HEK293T (cell line): Measurements from ENCODE around the gene PTGER4.

Experiments
- CTCF ChIA-PET: fragments of 350-600 bp; formaldehyde crosslinking; extraction: SDS; loops from one replicate; lab custom pipeline; 2021; ENCODE audit warnings: antibody characterized with exemption, inconsistent platforms; lab: Yijun Ruan, JAX
- POLR2A ChIA-PET: fragments of 350-600 bp; formaldehyde crosslinking; extraction: SDS; loops from one replicate; lab custom pipeline; 2020; ENCODE audit warnings: antibody characterized with exemption, inconsistent platforms; lab: Yijun Ruan, JAX
- DNase-seq: peaks from one replicate; pipeline ENCODE4 v3.0.0; 2012; ENCODE audit warnings: mixed read lengths; ENCODE audit errors: extremely low spot score
- ARNT ChIP-seq: fragments of 450-650 bp; IDR thresholded peaks from 2 replicates; pipeline ENCODE4 v1.6.1; 2017; ENCODE audit warnings: mild to moderate bottlenecking
- BHLHE40 ChIP-seq: fragments of 450-650 bp; IDR thresholded peaks from 2 replicates; pipeline ENCODE4 v1.6.1; 2016; ENCODE audit warnings: mild to moderate bottlenecking, moderate library complexity, borderline replicate concordance
- CTBP1 ChIP-seq: fragments of 450-650 bp; IDR thresholded peaks from 2 replicates; pipeline ENCODE4 v1.6.1; 2016; ENCODE audit warnings: borderline replicate concordance
- ELF4 ChIP-seq: fragments of 450-650 bp; IDR thresholded peaks from 2 replicates; pipeline ENCODE4 v1.6.1; 2017; ENCODE audit warnings: antibody characterized with exemption
- FOXA1 ChIP-seq: fragments of 450-650 bp; IDR thresholded peaks from 2 replicates; pipeline ENCODE4 v1.6.1; 2016; ENCODE audit warnings: mild to moderate bottlenecking
- FOXK2 ChIP-seq: fragments of 450-650 bp; IDR thresholded peaks from 2 replicates; pipeline ENCODE4 v1.6.1; 2016; ENCODE audit warnings: mild to moderate bottlenecking
- FOXM1 ChIP-seq: fragments of 450-650 bp; IDR thresholded peaks from 2 replicates; pipeline ENCODE4 v1.6.1; 2017; ENCODE audit warnings: mild to moderate bottlenecking, borderline replicate concordance
- HDGF ChIP-seq: fragments of 450-650 bp; IDR thresholded peaks from 2 replicates; pipeline ENCODE4 v1.6.1; 2017; ENCODE audit warnings: antibody characterized with exemption, borderline replicate concordance
- L3MBTL2 ChIP-seq: fragments of 450-650 bp; conservative IDR thresholded peaks from 2 replicates; pipeline ENCODE4 v1.6.1; 2016; ENCODE audit warnings: mild to moderate bottlenecking
- LEF1 ChIP-seq: fragments of 450-650 bp; IDR thresholded peaks from 2 replicates; pipeline ENCODE4 v1.6.1; 2017; ENCODE audit warnings: mild to moderate bottlenecking, borderline replicate concordance
- NFRKB ChIP-seq: fragments of 450-650 bp; IDR thresholded peaks from 2 replicates; pipeline ENCODE4 v1.6.1; 2016; ENCODE audit warnings: mild to moderate bottlenecking, moderate library complexity
- PKNOX1 ChIP-seq: fragments of 450-650 bp; IDR thresholded peaks from 2 replicates; pipeline ENCODE4 v1.6.1; 2016
- SP1 ChIP-seq: fragments of 450-650 bp; IDR thresholded peaks from 2 replicates; pipeline ENCODE4 v1.6.1; 2017
- SUZ12 ChIP-seq: fragments of 450-650 bp; IDR thresholded peaks from 2 replicates; pipeline ENCODE4 v1.6.1; 2016; ENCODE audit warnings: mild to moderate bottlenecking
- TARDBP ChIP-seq: fragments of 450-650 bp; IDR thresholded peaks from 2 replicates; pipeline ENCODE4 v1.6.1; 2016
- ZNF384 ChIP-seq: fragments of 450-650 bp; IDR thresholded peaks from 2 replicates; pipeline ENCODE4 v1.6.1; 2016

Gene PTGER4

GRCh38 chr5:40679148-40679912 lies 385 bp upstream of the PTGER4 start:
- peak; percentile 85 for DNase-seq
- POLR2A ChIA-PET, result interaction anchor here (1.3 kb wide), 1 partner anchor 12 kb away, joined by 3 read pairs; no protein-coding TSS in a partner anchor
- CTCF ChIA-PET, result interaction anchor here (0.6 kb wide), 3 partner anchors 17 to 167 kb away, joined by 3 to 5 read pairs (median 5); no protein-coding TSS in a partner anchor
- no peak for TF ChIP-seq NFRKB
- no peak for TF ChIP-seq ARNT
- TF ChIP-seq ZNF384, result no peak
- TF ChIP-seq SUZ12, result no peak

GRCh38 chr5:40680741-40681362 lies 1.1 kb downstream of the PTGER4 start:
- CTCF ChIA-PET, result no interaction called here
- POLR2A ChIA-PET, result no interaction called here
- DNase-seq, result no peak
- TF ChIP-seq ARNT (no peak), PKNOX1 (no peak), FOXA1 (no peak), FOXK2 (no peak), HDGF (no peak), BHLHE40 (no peak), TARDBP (no peak), FOXM1 (no peak), LEF1 (no peak), L3MBTL2 (no peak), SP1 (no peak)

GRCh38 chr5:40681363-40682153 lies 1.8 kb downstream of the PTGER4 start:
- ChIA-PET POLR2A (no interaction called here), CTCF (interaction anchor here (0.6 kb wide), 1 partner anchor 162 kb away, joined by 3 read pairs; no protein-coding TSS in a partner anchor)
- DNase-seq, result no peak
- TF ChIP-seq FOXA1, result no peak
- no peak for TF ChIP-seq LEF1
- TF ChIP-seq TARDBP, result no peak
- no peak for TF ChIP-seq SP1

GRCh38 chr5:40682154-40683017 lies 2.7 kb downstream of the PTGER4 start:
- CTCF ChIA-PET, result interaction anchor here (0.6 kb wide), 1 partner anchor 161 kb away, joined by 3 read pairs; no protein-coding TSS in a partner anchor
- TF ChIP-seq L3MBTL2 (no peak), NFRKB (no peak), FOXM1 (no peak), FOXK2 (no peak), SP1 (no peak), HDGF (no peak), TARDBP (no peak), CTBP1 (no peak), ZNF384 (no peak)
- no peak for DNase-seq
- POLR2A ChIA-PET, result no interaction called here

- POLR2A ChIA-PET, result no interaction called here
- DNase-seq, result no peak
- CTCF ChIA-PET, result interaction anchor here (0.6 kb wide), 1 partner anchor 902 kb away, joined by 3 read pairs; no protein-coding TSS in a partner anchor
- TF ChIP-seq FOXA1 (no peak), CTBP1 (no peak), HDGF (no peak), FOXM1 (no peak), L3MBTL2 (no peak), LEF1 (no peak), SP1 (no peak), ZNF384 (no peak), TARDBP (no peak), ARNT (no peak), NFRKB (no peak), PKNOX1 (no peak), BHLHE40 (no peak), SUZ12 (no peak), ELF4 (no peak), FOXK2 (no peak)
Observed at GRCh38 chr5:40683305-40683704, 3.6 kb downstream of the PTGER4 start.

GRCh38 chr5:40685193-40685592 lies 5.5 kb downstream of the PTGER4 start:
- no peak for DNase-seq
- POLR2A ChIA-PET, result no interaction called here
- TF ChIP-seq FOXA1 (no peak), HDGF (no peak), ZNF384 (no peak), TARDBP (no peak), ARNT (no peak), NFRKB (no peak), CTBP1 (no peak), SP1 (no peak), SUZ12 (no peak), LEF1 (no peak), PKNOX1 (no peak), BHLHE40 (no peak), ELF4 (no peak), L3MBTL2 (no peak), FOXK2 (no peak), FOXM1 (no peak)
- CTCF ChIA-PET, result no interaction called here
